GM06990 (cell line): ENCODE results near the gene SRRD.

ENCODE experiments used
- DNase-seq: peaks from one replicate; pipeline ENCODE4 v3.0.0-alpha.2; 2011; ENCODE audit not compliant: insufficient read length; ENCODE audit errors: extremely low read depth
- H3K27me3 ChIP-seq: replicated peaks from 2 replicates; pipeline ENCODE4 v1.6.0; 2011; ENCODE audit warnings: low read length; ENCODE audit not compliant: control insufficient read depth, insufficient read depth
- H3K36me3 ChIP-seq: 2 replicates; pipeline ENCODE4 v1.5.1; 2011; ENCODE audit warnings: low read length; ENCODE audit not compliant: control insufficient read depth, insufficient read depth
- H3K4me3 ChIP-seq: replicated peaks from 2 replicates; pipeline ENCODE4 v1.5.1; 2011; ENCODE audit warnings: low read depth, mild to moderate bottlenecking, control low read depth, low read length
- TF ChIP-seq, protein P1 (sequence below): IDR thresholded peaks from 2 replicates; pipeline ENCODE4 v1.5.1; 2011; ENCODE audit warnings: low read length, control low read depth, mild to moderate bottlenecking, inconsistent platforms; ENCODE audit not compliant: insufficient read depth, poor library complexity, severe bottlenecking

The SRRD gene

GRCh38 chr22:26439559-26439958, 44.1 kb upstream of the SRRD start:
- no peak for DNase-seq
- H3K4me3 ChIP-seq, result no peak overlapping the region

DNA sequence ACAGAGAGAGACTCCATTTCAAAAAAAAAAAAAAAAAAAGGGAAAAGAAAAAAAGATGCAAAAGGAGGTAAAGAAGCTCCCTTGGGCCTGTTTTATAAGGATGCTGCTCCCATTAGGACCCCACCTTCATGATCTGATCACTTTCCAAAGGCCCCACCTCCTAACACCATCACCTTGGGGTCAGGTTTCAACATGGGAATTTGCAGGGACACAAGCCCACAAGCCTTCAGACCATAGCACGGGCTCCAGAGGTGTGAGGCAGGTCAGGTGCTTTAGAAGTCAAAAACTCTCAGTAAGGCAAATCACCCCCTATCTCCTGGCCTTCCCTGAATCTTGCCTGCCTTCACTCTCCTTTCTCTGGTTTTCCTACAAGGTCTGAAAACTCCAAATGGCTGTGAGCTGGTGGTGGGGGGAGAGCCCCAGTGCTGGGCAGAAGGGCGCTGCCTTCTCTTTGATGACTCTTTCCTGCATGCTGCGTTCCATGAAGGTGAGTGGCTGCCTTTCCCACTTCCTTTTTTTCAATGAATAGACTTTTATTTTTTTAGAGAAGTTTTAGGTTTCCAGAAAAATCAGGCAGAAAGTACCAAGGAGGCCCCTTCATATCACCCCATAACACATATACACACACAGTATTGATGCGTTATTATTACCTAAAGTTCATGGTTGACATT, 41.5 kb upstream of the SRRD start:
- peaks cover 7% of the 10 kb centered on the region for H3K36me3 ChIP-seq

More at GRCh38 chr22:26439559-26439958, 44.1 kb upstream of the SRRD start:
- TF ChIP-seq, protein P1, sequence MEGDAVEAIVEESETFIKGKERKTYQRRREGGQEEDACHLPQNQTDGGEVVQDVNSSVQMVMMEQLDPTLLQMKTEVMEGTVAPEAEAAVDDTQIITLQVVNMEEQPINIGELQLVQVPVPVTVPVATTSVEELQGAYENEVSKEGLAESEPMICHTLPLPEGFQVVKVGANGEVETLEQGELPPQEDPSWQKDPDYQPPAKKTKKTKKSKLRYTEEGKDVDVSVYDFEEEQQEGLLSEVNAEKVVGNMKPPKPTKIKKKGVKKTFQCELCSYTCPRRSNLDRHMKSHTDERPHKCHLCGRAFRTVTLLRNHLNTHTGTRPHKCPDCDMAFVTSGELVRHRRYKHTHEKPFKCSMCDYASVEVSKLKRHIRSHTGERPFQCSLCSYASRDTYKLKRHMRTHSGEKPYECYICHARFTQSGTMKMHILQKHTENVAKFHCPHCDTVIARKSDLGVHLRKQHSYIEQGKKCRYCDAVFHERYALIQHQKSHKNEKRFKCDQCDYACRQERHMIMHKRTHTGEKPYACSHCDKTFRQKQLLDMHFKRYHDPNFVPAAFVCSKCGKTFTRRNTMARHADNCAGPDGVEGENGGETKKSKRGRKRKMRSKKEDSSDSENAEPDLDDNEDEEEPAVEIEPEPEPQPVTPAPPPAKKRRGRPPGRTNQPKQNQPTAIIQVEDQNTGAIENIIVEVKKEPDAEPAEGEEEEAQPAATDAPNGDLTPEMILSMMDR, result no peak
- H3K36me3 ChIP-seq, result peaks cover 9% of the 10 kb centered on the region
- H3K27me3 ChIP-seq, result no peaks in the 10 kb centered on the region

DNA sequence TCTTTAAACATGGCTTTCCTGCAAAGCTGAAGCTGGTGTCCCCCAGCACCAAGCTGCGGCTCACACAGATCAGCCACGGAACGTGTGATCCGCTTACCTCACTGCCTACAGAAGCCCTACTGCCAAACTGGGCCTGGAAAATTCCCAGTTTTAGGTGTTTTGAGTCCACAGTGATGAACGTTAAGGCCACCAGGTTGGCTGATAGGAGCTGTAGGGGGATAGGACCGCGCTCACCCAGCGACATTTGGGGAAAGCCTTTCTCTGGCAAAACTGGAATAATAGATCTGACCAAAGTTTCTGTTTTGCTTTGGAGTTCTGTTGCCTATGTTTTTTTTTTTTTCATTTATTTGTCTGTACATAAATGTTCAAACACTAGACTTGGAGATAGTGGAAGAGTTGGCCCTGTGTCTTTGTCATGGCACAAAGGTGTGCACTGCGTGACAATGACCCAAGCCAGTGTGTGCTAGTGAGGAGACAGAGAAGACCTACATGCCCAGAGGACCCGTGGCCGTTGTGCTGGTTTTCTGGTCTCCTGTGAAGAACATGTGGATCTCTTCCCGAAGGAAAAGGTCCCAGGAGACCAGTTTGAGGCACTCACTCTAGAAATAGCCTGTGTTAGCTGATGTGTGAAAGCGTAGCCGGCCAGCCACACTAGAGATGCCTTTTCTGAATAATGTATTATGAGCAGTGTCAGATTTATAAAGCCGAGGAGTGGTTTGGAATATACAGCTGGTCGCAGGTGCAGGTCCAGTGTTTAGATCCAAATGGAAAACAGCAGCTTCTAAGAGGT, 39.6 kb upstream of the SRRD start:
- TF ChIP-seq, protein P1, result no peak
- no peak overlapping the region for H3K4me3 ChIP-seq
- no peak for DNase-seq
- H3K36me3 ChIP-seq, result peaks cover 6% of the 10 kb centered on the region
- no peaks in the 10 kb centered on the region for H3K27me3 ChIP-seq

More for the DNA sequence above, 41.5 kb upstream of the SRRD start:
- no peak for DNase-seq
- Histone ChIP-seq H3K27me3 (no peaks in the 10 kb centered on the region), H3K4me3 (no peak overlapping the region)
- TF ChIP-seq, protein P1, result no peak

DNA sequence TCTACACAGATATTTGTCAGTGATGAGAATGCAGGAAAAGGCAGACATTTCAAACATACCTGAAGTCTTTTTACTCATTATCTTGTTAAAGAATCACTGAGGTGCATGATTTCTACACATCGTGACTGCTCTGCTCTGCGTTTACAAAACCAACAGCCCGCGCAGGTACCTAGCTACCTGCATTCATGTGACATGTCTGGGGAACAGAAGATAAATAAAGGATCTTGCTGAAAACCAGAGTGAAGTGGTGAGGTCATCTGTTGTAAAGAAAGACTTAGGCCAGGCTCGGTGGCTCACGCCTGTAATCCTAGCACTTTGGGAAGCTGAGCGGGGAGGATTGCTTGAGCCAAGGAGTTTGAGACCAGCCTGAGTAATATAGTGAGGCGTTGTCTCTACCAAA, 38.9 kb upstream of the SRRD start:
- no peak for DNase-seq
- peaks cover 6% of the 10 kb centered on the region for H3K36me3 ChIP-seq
- H3K27me3 ChIP-seq, result no peaks in the 10 kb centered on the region
- H3K4me3 ChIP-seq, result no peak overlapping the region
- TF ChIP-seq, protein P1, result no peak

- Histone ChIP-seq H3K4me3 (no peak overlapping the region), H3K36me3 (peaks cover 6% of the 10 kb centered on the region), H3K27me3 (no peaks in the 10 kb centered on the region)
- TF ChIP-seq, protein P1, result no peak
- no peak for DNase-seq
Observed at GRCh38 chr22:26445577-26446275, 38.0 kb upstream of the SRRD start.
